ENCODE results near the gene WWC2.
A peak's percentile ranks its signal among the peaks of the same experiment; 100 is the strongest.

The WWC2 gene

GRCh38 chr4:183260491-183261151, 161.6 kb downstream of the WWC2 start:
- no peak for DNase-seq

DNA sequence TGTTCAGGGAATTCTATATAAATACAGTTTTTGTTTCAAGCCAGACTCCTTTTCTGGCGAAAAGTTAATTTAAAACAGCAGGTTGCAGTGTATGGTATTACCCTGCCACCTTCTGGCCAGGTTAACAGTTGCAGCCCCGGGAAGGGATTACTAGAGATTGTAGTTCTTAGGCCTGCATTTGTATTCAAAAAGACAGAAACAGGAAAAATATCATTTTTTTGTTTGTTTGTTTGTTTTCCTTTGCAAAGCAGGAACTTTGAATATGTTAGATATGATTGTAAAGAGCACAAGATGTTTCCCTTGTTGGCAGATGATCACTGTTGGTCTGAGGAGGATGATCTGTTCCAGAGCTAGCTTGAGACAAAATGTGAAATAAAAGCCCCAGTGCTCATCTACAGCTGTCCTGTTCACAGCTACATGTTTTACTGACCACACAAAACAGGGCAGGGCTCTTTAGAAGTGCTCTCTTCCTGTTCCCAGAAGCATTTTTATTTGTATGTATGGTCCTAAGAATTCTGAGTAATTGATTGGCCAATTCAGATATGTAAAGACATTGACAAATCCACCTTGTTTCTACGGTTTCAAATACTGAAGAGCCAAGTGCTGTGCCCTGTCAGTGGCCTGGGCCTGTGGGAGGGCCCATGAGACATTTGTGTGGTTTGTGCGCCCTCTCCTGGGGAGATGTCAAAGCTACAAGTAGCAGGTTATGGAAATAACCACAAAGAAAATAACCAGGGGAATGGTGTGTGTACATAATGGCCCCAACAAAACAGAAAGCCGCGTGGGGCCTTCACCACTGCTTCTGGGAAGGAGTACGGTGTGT, 163.1 kb downstream of the WWC2 start:
- peak; percentile 94 for DNase-seq

GRCh38 chr4:183262776-183263100, 163.7 kb downstream of the WWC2 start:
- DNase-seq, result no peak

DNA sequence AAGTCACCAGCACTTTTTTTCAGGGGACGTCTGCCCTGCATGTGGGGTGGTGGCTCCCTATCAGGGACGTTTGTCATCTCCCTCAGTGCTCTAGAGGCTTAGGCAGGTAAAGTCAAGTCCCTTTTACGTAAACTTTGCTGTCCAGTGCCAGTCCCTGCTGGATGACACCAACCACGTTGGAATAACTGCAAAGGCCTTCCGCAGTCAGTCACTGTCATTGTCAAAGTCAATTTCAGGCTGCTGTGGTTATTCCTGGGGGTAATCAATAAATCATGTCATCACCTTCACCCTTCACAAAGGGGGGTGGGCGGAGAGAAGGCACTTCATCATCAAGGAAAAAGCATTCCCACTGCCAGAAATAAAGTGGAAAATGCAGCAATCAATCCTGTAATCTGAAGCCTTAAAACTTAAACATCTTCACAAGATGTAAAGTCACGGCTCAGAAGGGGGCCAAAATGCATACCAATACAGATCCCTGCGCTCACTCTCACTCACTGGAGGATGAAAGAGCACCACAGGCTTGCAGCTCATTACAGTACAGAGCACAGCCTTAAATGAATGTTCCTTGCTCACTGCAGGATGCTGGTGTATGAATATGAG, 164.8 kb downstream of the WWC2 start:
- no peak for DNase-seq

- DNase-seq, result no peak
These were observed 165.6 kb downstream of the WWC2 start for GRCh38 chr4:183264614-183265013.

DNA sequence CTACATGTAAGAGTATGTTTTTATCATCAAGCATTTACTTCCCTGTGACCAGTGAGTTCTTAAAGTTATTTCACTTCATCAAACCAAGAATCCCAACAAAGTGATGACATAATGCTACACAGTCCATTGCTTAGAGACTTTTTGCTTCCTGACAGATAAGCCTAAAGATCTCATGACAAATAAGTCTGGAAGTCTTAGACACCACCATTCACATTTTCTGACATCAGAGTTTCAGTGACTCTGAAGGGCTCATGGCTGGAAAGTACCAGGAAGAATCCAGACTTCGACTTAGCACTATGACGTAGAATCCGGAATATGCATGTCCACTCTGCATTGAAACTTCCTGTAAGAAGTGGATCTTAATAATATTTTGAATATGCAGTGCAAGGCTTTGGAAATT, 167.3 kb downstream of the WWC2 start:
- DNase-seq, result no peak

- DNase-seq, result no peak
These were observed 169.5 kb downstream of the WWC2 start for GRCh38 chr4:183268556-183268955.

GRCh38 chr4:183272384-183272783, 173.3 kb downstream of the WWC2 start:
- no peak for DNase-seq

- no peak for DNase-seq
These were observed 177.0 kb downstream of the WWC2 start for GRCh38 chr4:183276106-183276505.

GRCh38 chr4:183284258-183284785, 185.3 kb downstream of the WWC2 start:
- no peak for DNase-seq

DNA sequence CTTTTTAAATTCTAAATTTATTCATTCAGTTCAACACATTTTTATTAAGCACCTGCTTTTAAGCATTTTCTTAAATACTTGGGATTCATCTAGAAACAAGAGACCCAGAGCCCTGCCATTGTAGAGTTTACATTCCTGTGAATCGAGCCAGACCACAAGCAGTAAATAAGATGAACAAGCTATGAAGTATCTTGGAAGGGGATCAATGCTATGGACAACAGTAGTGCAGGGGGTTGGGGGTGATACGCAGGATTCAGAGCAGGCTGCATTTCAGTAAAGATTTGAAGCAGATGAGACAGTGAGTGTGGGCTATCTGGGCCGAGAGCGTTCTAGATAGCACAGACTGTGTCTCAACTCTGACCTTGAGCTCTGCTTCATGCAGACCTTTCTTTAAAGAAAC, 185.9 kb downstream of the WWC2 start:
- no peak for DNase-seq

DNA sequence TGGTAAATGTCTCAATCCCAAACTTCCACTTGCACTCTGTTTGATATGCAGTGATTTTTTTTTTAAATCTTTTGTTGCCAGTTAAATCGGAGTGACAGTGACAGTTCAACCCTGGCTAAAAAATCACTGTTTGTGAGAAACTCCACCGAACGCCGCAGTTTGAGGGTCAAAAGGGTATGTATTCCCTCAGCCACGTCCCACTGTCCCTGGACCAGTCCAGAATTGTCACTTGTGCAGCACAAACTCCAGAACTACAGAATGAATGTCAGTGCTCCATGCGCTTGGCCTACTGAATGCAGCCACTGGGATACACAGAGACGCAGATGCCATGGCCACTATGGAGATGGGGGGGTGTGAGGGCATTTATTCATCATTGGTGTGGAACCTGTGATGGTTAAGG, 186.8 kb downstream of the WWC2 start:
- no peak for DNase-seq

DNA sequence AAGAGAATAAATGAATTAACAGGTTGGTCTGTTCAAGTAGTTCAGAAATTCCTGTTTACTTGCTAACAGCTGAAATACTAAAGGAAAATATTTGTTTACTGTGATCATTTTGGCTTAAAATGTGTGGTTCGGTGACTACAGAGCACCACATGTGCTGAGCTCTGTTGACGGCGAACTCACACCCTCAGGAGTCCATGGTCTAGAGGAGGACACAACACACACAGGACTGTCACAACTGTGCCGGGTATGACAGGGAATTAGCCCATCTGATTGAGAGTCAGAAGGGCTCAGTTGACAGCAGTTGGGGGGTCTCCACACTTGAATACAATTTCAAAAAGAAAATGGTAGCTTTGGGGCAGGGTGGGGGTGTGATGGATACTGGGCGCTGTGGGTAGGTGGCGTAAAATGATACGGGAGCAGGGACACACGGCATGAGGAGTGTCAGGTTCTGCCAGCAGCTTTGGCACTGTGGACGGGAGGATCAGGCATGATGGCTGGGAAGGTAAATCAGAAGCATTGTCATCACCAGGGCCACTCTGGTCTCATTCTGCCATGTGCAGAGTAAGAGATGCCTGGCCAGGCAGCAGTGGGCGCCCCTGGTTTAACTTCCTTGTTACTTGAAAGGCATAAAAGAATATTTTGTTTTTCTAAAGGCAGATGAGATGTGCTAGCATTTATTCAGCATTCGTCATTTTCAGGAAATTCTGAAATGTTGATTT, 187.7 kb downstream of the WWC2 start:
- no peak for DNase-seq

- no peak for DNase-seq
These were observed 188.2 kb downstream of the WWC2 start for GRCh38 chr4:183287309-183287659.

DNA sequence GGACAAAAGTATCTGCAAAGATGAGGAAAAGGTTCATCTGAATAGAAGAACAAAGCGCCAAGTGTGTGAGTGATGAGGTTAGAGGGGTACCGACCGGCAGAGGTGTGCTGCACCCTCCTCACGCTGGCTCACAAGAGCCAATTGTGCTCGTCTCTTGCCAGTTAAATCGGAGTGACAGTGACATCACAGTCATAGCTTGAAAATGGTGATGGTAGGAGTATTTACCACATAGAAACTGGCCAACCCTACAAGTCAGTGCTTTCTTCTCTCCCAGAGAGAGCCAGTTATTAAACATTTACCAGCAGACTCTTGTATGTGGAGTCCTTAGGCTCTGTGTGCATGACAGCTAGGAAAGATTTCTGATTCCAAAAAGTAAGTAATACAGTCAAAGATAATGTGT, 188.6 kb downstream of the WWC2 start:
- DNase-seq, result no peak

DNA sequence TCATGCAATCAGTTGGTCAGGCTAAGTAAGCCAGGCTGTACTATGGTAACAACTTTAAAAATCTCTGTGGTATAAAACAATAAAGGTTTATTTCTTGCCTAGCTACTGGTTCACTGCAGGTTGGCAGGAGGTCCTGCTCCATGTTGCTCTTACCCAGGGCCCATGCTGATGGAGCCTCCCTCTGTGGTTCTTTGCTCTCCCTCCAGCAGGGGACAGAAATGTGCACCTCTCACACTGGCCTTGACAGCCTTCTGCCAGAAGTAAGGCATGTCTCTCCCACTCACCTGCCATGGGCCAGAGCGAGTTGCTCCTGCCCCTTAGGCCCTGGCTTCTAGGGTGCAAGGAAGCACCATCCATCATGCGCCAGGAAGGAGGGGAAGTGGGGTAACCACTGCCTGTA, 189.9 kb downstream of the WWC2 start:
- DNase-seq, result no peak

DNA sequence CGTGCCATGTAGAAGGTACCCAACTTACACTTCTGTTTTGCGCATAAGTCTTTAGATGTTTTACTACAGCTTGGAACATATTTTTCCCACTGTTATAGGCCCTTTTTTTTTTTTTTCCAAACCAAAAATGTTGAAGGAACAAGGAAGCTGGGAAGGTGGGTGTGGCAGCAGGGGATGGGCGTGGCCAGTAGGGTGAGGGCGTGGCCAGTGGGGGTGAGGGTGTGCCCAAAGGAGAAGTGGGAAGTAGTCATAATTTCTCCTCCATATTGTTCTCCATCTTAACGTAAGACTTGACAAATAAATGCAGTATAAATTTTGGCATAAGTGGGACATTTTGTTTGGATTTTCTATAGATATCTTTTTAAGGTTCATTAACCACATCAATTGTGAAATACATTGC, 190.6 kb downstream of the WWC2 start:
- peak; percentile 70 for DNase-seq

GRCh38 chr4:183291070-183291469, 192.0 kb downstream of the WWC2 start:
- DNase-seq, result no peak

DNA sequence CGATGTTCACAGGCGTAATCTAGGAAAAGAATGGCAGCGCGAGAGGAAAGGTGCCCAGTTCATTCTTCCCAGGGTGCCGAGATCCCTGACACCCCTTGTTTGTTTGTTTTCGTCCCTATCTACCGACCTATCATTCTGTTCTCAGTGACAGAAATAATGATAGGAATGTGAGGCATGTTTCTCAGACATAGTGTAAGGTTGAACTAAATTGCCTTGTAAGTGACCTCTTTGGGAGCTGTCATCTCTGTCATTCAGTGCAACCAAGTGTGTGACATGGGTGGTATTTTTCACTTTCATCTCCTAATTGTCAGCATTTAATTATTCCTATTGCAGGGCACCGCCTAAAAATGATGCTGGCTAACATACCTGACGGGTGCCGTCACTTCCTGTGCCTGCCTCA, 196.7 kb downstream of the WWC2 start:
- DNase-seq, result no peak

DNA sequence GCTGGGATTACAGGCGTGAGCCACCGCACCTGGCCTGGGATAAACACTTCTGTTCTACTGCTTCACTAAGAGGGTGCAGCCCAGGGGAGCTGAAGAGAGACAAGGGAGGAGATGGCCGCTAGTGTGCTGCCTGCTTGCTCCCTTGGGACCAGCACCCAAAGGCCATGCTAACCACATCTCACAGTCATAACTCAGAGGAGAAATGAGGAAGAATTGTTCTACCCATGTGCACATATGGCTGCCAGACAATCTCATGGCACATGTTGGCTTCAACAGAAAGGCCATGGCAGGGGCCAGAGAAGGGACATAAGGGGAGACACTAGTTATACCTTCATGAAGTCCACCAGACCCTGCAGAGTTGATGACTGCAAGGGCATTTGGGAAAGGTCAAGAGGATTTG, 198.6 kb downstream of the WWC2 start:
- DNase-seq, result no peak

DNA sequence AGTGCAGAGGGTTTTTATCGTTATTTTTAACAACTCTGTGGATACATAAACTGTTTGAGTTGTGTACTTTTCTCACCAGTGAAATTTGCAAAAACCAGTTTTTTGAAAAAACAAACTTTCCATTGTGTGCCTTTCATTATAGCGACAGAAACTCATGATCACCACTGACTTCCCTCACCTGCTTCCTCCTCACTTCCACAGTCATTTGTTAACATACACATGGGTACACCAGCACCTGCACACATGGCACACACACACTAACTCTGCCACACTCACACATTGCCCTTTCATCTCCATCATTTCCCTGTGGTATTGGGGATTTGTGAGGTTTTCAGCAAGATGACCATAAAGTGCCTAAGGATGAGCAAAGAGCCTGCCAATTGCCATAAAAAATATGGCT, 200.4 kb downstream of the WWC2 start:
- no peak for DNase-seq

GRCh38 chr4:183300070-183300469, 201.0 kb downstream of the WWC2 start:
- DNase-seq, result no peak

- no peak for DNase-seq
These were observed 201.6 kb downstream of the WWC2 start for GRCh38 chr4:183300655-183301054.

DNA sequence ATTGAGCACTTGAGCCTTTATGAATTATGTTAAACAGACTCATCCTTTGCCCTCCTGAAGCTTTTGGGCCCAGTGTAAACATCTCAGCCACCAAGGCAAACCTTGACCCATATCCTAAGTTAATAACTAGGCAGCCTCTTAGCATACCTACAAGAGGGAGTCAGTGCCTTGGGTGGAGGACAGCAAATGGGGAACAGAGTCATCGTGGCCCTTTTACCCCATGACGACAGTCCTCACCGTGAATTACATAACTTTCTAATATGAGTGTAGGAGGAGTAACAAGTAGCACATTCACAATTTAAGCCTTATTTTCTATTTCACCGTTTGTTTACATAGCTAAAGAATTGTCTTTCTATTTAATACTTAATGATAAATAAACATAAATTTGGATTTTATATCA, 204.2 kb downstream of the WWC2 start:
- DNase-seq, result no peak

Measured in OCI-M1 (cell line).